ENCODE results near the gene IL23A. TPM values are rescaled to one million over a fixed set of nuclear protein-coding genes. Genes with fewer than 3 reads are reported as not detected.

The IL23A gene
- total RNA-seq, 1 donor from 2014 or later, result 0.42 TPM

DNA sequence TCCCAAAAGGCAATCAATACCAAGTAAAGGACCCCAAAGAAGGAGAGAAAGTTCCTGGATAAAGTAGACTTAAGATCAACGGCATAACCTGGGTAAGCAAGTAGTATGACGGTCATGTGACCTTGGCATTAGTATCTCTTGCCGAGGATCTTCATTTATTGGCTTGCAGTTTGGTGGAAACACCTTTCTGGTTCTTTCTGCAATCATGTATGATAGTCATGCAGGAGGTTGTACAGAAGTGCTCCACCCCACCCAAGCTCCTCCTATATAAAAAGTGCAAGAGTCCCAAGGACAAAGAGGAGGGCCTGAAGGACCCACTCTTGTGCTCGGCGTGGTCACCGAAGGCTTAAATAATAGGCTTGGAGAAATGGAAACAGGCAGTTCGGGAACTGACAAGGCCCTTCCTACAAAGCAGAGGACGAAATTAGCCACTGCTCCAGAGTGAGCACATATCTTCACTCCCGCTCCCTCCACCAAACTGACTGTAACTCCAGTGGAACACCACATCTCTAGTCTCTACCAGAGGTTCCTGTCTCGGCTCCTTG, 39.3 kb upstream of the IL23A start:
- Mint-ChIP-seq H3K27me3 (ENCODE audit: unreplicated experiment) (peaks cover 2% of the 10 kb centered on the region), H3K4me1 (ENCODE audit: low read depth, unreplicated experiment) (peaks cover 24% of the 10 kb centered on the region), H3K36me3 (ENCODE audit: unreplicated experiment) (no peaks in the 10 kb centered on the region), H3K9me3 (ENCODE audit: unreplicated experiment) (peaks cover 12% of the 10 kb centered on the region), H3K27ac (ENCODE audit: unreplicated experiment) (peak overlapping the region; percentile 87), H3K4me3 (ENCODE audit: unreplicated experiment) (peak overlapping the region; percentile 95)
- no peak for DNase-seq
- TF ChIP-seq, protein P1, sequence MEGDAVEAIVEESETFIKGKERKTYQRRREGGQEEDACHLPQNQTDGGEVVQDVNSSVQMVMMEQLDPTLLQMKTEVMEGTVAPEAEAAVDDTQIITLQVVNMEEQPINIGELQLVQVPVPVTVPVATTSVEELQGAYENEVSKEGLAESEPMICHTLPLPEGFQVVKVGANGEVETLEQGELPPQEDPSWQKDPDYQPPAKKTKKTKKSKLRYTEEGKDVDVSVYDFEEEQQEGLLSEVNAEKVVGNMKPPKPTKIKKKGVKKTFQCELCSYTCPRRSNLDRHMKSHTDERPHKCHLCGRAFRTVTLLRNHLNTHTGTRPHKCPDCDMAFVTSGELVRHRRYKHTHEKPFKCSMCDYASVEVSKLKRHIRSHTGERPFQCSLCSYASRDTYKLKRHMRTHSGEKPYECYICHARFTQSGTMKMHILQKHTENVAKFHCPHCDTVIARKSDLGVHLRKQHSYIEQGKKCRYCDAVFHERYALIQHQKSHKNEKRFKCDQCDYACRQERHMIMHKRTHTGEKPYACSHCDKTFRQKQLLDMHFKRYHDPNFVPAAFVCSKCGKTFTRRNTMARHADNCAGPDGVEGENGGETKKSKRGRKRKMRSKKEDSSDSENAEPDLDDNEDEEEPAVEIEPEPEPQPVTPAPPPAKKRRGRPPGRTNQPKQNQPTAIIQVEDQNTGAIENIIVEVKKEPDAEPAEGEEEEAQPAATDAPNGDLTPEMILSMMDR (IDR thresholded peaks at IDR 0.05; ENCODE audit: partially characterized antibody, unreplicated experiment), result no peak

DNA sequence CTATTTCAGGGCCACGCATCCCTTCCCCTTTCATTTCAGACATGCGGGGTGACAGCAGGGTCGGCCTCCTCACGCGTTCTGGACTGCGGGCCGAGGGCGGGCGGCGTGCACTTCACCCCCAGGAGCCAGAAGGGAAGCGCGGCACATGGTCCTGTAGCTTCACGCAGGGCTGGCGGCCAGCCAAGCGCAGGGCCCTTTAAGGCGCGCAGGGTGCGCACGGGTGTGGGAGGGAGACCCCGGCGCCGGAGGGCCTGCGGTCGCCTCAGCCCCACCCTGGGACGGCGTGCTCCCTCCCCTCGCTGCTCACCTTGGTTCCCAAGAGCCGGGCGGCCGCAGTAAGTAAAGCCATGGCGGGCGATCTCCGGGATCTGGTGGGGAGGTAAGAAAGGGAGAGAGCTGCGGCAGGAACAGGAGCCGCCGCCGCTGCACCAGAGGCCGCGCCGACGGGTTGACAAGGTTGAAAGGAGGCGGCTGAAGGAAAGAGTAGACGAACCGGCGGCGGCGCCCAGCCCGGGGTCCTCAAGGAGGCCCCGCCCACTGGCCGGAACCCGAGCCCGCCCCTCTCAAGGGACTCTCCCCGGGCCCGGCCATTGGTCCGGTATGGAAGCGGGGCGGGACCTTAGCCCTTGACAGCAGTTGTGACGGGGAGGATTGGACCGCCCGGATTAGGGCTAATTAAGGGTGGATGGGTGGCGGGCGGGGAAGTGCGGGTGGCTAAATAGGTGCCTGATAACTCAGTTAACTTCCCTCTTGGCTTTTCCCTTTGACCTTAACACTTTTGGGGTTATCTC, 38.6 kb upstream of the IL23A start, which contains the start of gene CS:
TSS of gene CS (minus strand) at position 478 of the 791 bp plus-strand sequence. CDS start at position 349, 129 bp downstream.
- no peaks in the 10 kb centered on the region for H3K36me3 Mint-ChIP-seq (ENCODE audit: unreplicated experiment)
- peak within 1 kb of the TSS; percentile 87 for H3K27ac Mint-ChIP-seq (ENCODE audit: unreplicated experiment)

DNA sequence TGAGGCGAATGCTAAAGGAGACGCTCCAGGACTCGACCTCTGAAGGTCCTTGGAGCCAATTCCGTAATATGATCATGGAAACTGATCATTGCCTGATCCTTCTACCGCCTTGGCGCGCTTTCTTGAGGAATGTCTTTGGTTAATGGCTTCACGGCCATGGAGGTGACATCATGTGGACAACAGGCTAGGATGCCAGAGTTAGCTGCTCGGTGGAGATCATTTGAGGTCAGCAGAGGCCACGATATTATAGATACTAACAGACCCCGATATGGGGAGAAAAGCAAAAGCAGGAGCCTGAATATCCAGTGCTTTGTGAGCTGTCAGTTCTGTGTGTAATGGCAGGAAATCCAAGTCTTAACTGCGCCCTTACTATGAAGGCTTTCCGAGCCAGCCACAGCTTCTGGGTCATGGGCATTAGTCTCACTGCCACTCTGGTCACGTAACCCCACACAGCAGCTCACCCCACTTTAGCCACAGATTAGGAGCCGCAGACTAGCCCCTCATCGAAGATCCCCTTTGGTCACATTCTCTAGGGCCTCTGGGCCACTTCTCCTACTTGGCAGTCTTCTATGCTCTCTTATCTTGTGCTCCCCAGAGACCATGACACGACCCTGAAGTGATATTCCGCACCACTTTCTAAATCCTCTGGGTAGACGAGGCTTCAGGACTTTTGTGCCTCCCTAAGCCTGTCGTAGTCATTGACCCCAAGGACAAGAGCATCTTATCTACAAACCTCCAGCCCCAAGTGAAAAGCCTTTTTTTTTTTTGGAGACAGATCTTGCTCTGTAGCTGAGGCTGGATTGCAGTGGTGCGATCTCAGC, 37.8 kb upstream of the IL23A start:
- TF ChIP-seq, protein P1 (IDR thresholded peaks at IDR 0.05; ENCODE audit: partially characterized antibody, unreplicated experiment), result no peak
- Mint-ChIP-seq H3K9me3 (ENCODE audit: unreplicated experiment) (peaks cover 14% of the 10 kb centered on the region), H3K4me3 (ENCODE audit: unreplicated experiment) (peak overlapping the region; percentile 95), H3K27ac (ENCODE audit: unreplicated experiment) (peak overlapping the region; percentile 87), H3K27me3 (ENCODE audit: unreplicated experiment) (peaks cover 2% of the 10 kb centered on the region), H3K36me3 (ENCODE audit: unreplicated experiment) (no peaks in the 10 kb centered on the region), H3K4me1 (ENCODE audit: low read depth, unreplicated experiment) (peaks cover 24% of the 10 kb centered on the region)
- DNase-seq, result no peak

More for the DNA sequence above, 38.6 kb upstream of the IL23A start, which contains the start of gene CS:
- TF ChIP-seq, protein P1 (IDR thresholded peaks at IDR 0.05; ENCODE audit: partially characterized antibody, unreplicated experiment), result no peak
- H3K9me3 Mint-ChIP-seq (ENCODE audit: unreplicated experiment), result peaks cover 12% of the 10 kb centered on the region
- H3K4me1 Mint-ChIP-seq (ENCODE audit: low read depth, unreplicated experiment), result peaks cover 24% of the 10 kb centered on the region
- peaks cover 2% of the 10 kb centered on the region for H3K27me3 Mint-ChIP-seq (ENCODE audit: unreplicated experiment)
- peak within 1 kb of the TSS; percentile 95 for H3K4me3 Mint-ChIP-seq (ENCODE audit: unreplicated experiment)
- DNase-seq, result peak; percentile 99

DNA sequence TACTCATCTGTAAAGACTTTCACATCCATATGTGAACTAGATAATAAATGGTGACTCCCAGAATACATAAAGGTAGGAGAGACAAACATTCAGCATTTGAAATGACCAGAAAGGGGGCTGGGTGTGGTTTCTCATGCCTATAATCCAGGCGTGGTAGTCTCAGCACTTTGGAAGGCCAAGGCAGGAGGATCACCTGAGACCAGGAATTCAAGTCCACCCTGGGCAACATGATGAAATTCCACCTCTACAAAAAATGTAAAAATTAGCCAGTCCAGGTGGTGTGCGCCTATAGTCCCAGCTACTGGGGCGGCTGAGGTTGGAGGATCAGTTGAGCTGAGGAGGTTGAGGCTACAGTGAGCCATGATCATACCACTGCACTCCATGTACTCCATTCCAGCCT, 34.4 kb upstream of the IL23A start:
- TF ChIP-seq, protein P1 (IDR thresholded peaks at IDR 0.05; ENCODE audit: partially characterized antibody, unreplicated experiment), result no peak
- Mint-ChIP-seq H3K9me3 (ENCODE audit: unreplicated experiment) (peaks cover 8% of the 10 kb centered on the region), H3K27me3 (ENCODE audit: unreplicated experiment) (peaks cover 2% of the 10 kb centered on the region), H3K4me1 (ENCODE audit: low read depth, unreplicated experiment) (peaks cover 10% of the 10 kb centered on the region), H3K27ac (ENCODE audit: unreplicated experiment) (no peak overlapping the region), H3K4me3 (ENCODE audit: unreplicated experiment) (no peak overlapping the region), H3K36me3 (ENCODE audit: unreplicated experiment) (no peaks in the 10 kb centered on the region)
- DNase-seq, result no peak
